ENCODE measurements around the gene VPS18.

VPS18 gene

GRCh38 chr15:40921949-40922607, 27.8 kb downstream of the VPS18 start:
- no peak for DNase-seq (ENCODE audit: low read depth in 2 of 2)

GRCh38 chr15:40922608-40923005, 28.4 kb downstream of the VPS18 start:
- no peak for DNase-seq (ENCODE audit: low read depth in 2 of 2)

GRCh38 chr15:40923551-40923950, 29.3 kb downstream of the VPS18 start:
- no peak for DNase-seq (ENCODE audit: low read depth in 2 of 2)

GRCh38 chr15:40925495-40925862, 31.2 kb downstream of the VPS18 start:
- DNase-seq (ENCODE audit: low read depth in 2 of 2) = no peak

- no peak for DNase-seq (ENCODE audit: low read depth in 2 of 2)
Measured at GRCh38 chr15:40925863-40926658, 31.8 kb downstream of the VPS18 start.

- no peak for DNase-seq (ENCODE audit: low read depth in 2 of 2)
Measured at GRCh38 chr15:40926659-40927494, 32.6 kb downstream of the VPS18 start.

- no peak for DNase-seq (ENCODE audit: low read depth in 2 of 2)
Measured at GRCh38 chr15:40927495-40927872, 33.2 kb downstream of the VPS18 start.

- no peak for DNase-seq (ENCODE audit: low read depth in 2 of 2)
Measured at GRCh38 chr15:40927873-40928806, 33.9 kb downstream of the VPS18 start.

GRCh38 chr15:40928821-40929659, 34.8 kb downstream of the VPS18 start, which contains the start of gene DLL4:
TSS of gene DLL4 (plus strand) at chr15:40929340. CDS start at chr15:40929669, 329 bp downstream.
- DNase-seq (ENCODE audit: low read depth in 2 of 2) = no peak

GRCh38 chr15:40929660-40930429, 35.6 kb downstream of the VPS18 start:
- DNase-seq (ENCODE audit: low read depth in 2 of 2) = no peak

- peak in 1 of 2 experiments; percentile 45 for DNase-seq (ENCODE audit: low read depth in 2 of 2)
Measured at GRCh38 chr15:40930430-40931299, 36.4 kb downstream of the VPS18 start.

- no peak for DNase-seq (ENCODE audit: low read depth in 2 of 2)
Measured at GRCh38 chr15:40931300-40932142, 37.3 kb downstream of the VPS18 start.

- no peak for DNase-seq (ENCODE audit: low read depth in 2 of 2)
Measured at GRCh38 chr15:40932156-40932555, 37.9 kb downstream of the VPS18 start.

GRCh38 chr15:40932649-40933516, 38.6 kb downstream of the VPS18 start:
- no peak for DNase-seq (ENCODE audit: low read depth in 2 of 2)

GRCh38 chr15:40933517-40933902, 39.3 kb downstream of the VPS18 start:
- no peak for DNase-seq (ENCODE audit: low read depth in 2 of 2)

GRCh38 chr15:40934457-40934856, 40.2 kb downstream of the VPS18 start:
- DNase-seq (ENCODE audit: low read depth in 2 of 2) = no peak

- no peak for DNase-seq (ENCODE audit: low read depth in 2 of 2)
Measured at GRCh38 chr15:40936234-40936708, 42.0 kb downstream of the VPS18 start.
